ENCODE data around the gene SPRYD7.
"Not testable (repeated sequence)": the region's sequence is repeated elsewhere in the genome, so short reads cannot be mapped to it uniquely, and the experiment has no call there.

DNA sequence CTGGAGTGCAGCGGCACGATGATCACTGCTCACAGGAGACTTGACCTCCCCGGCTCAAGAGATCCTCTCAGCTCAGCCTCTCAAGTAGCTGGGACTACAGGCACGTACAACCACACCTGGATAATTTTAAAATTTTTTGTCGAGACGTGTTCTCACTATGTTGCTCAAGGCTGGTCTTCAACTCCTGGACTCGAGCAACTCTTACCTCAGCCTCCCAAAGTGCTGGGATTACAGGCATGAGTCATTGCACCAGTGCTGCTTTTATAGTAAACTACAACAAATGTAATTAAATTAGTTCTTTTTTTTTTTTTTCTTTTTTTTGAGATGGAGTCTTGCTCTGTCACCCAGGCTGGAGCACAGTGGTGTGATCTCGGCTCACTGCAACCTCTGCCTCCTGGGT lies 18.0 kb downstream of the SPRYD7 start:
- TF ChIP-seq, protein P1, sequence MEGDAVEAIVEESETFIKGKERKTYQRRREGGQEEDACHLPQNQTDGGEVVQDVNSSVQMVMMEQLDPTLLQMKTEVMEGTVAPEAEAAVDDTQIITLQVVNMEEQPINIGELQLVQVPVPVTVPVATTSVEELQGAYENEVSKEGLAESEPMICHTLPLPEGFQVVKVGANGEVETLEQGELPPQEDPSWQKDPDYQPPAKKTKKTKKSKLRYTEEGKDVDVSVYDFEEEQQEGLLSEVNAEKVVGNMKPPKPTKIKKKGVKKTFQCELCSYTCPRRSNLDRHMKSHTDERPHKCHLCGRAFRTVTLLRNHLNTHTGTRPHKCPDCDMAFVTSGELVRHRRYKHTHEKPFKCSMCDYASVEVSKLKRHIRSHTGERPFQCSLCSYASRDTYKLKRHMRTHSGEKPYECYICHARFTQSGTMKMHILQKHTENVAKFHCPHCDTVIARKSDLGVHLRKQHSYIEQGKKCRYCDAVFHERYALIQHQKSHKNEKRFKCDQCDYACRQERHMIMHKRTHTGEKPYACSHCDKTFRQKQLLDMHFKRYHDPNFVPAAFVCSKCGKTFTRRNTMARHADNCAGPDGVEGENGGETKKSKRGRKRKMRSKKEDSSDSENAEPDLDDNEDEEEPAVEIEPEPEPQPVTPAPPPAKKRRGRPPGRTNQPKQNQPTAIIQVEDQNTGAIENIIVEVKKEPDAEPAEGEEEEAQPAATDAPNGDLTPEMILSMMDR (IDR thresholded peaks at IDR 0.05): not testable (repeated sequence)
- not testable (repeated sequence) for TF ChIP-seq TAF1 (IDR thresholded peaks at IDR 0.05; ENCODE audit: borderline replicate concordance, low read depth, low read length); RCOR1 (IDR thresholded peaks at IDR 0.05; ENCODE audit: low read length); EP300 (IDR thresholded peaks at IDR 0.05; ENCODE audit: borderline replicate concordance in 1 of 2, low read depth in 1 of 2, low read length in 1 of 2)

Measured in SK-N-SH (cell line).